BJ (cell line): ENCODE data around the gene ARR3. TPM values are rescaled to one million over a fixed set of nuclear protein-coding genes. Genes with fewer than 3 reads are reported as not detected.
"Not testable (repeated sequence)": the region's sequence is repeated elsewhere in the genome, so short reads cannot be mapped to it uniquely, and the experiment has no call there.

Experiments
- CTCF ChIA-PET: fragments of 350-600 bp; formaldehyde crosslinking; extraction: SDS; loops from one replicate; lab custom pipeline; 2021; ENCODE audit warnings: antibody characterized with exemption, inconsistent platforms; lab: Yijun Ruan, JAX
- POLR2A ChIA-PET: fragments of 300-600 bp; sonication (Branson Sonifier 250); formaldehyde crosslinking; extraction: SDS; loops from one replicate; lab custom pipeline; 2021; ENCODE audit warnings: antibody characterized with exemption; lab: Charles Lee
- DNase-seq: peaks from one replicate; pipeline ENCODE4 v3.0.0-alpha.2; 2011; ENCODE audit warnings: low read depth
- H3K27me3 ChIP-seq: 2 replicates; pipeline ENCODE4 v1.6.0; 2011; ENCODE audit warnings: low read length; ENCODE audit not compliant: control insufficient read depth, insufficient read depth
- H3K36me3 ChIP-seq: 2 replicates; pipeline ENCODE4 v1.5.1; 2011; ENCODE audit warnings: low read length; ENCODE audit not compliant: control insufficient read depth, insufficient read depth
- H3K4me3 ChIP-seq: 2 replicates; pipeline ENCODE4 v1.5.1; 2011; ENCODE audit warnings: low read depth, mild to moderate bottlenecking, control low read depth, low read length
- polyA plus RNA-seq: library from polyadenylated mRNA; depleted of rRNA; stranded (reverse); fragments of >200 nt; gene quantifications from 2 replicates; pipeline ENCODE4 v1.2.3, GENCODE V29; 2011
- TF ChIP-seq, protein P1 (sequence below): IDR thresholded peaks from 2 replicates; pipeline ENCODE4 v1.5.1; 2011; ENCODE audit warnings: low read depth, mild to moderate bottlenecking, control low read depth, inconsistent platforms, low read length, moderate library complexity; ENCODE audit not compliant: insufficient read depth

The ARR3 gene
- polyA plus RNA-seq, 1 experiment = not detected

DNA sequence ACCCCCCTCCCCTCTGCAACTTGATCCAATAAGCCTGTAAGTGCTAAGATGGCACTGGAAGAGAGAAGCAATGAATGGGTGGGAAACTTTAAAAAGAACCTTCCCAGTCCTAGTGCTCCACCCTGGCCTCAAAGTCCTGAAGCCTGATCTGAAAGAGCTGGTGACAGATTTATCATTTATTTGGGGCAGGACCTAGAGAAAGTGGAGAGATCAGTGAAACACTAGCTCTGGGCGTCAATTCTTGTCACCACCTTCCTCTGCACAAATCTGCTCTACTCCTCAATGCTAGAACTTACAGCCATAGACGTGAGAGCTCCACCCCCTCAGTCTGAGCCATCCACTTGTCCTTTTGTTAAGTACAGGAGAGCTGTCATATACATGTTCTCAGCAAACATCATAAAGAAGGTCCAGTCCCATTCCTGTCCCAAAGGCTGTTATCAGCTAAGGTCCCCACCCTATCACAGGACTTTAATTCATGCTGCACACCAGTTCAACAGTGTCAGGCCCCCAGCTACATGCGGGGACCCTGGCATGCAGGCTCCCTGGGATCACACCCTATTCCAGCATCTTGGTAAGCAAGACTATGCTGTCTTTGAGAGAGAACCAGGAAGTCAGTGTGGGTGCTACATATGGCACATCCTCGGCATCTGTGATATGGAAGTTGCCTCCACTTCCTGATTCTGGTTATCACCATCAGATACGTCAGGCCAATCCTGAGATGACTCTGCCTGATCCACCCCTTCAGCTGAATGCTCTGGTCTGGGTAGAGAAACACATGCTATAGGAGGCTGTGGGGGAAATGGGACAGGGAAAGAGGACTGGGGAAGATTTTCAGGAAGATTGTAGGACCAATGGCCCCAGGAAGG is 10.5 kb upstream of the ARR3 start:
- TF ChIP-seq, protein P1, sequence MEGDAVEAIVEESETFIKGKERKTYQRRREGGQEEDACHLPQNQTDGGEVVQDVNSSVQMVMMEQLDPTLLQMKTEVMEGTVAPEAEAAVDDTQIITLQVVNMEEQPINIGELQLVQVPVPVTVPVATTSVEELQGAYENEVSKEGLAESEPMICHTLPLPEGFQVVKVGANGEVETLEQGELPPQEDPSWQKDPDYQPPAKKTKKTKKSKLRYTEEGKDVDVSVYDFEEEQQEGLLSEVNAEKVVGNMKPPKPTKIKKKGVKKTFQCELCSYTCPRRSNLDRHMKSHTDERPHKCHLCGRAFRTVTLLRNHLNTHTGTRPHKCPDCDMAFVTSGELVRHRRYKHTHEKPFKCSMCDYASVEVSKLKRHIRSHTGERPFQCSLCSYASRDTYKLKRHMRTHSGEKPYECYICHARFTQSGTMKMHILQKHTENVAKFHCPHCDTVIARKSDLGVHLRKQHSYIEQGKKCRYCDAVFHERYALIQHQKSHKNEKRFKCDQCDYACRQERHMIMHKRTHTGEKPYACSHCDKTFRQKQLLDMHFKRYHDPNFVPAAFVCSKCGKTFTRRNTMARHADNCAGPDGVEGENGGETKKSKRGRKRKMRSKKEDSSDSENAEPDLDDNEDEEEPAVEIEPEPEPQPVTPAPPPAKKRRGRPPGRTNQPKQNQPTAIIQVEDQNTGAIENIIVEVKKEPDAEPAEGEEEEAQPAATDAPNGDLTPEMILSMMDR = no peak
- ChIA-PET POLR2A (no interaction called here), CTCF (no interaction called here)
- H3K4me3 ChIP-seq = no peak overlapping the region
- H3K27me3 ChIP-seq = no peaks in the 10 kb centered on the region
- no peaks in the 10 kb centered on the region for H3K36me3 ChIP-seq
- DNase-seq = no peak

DNA sequence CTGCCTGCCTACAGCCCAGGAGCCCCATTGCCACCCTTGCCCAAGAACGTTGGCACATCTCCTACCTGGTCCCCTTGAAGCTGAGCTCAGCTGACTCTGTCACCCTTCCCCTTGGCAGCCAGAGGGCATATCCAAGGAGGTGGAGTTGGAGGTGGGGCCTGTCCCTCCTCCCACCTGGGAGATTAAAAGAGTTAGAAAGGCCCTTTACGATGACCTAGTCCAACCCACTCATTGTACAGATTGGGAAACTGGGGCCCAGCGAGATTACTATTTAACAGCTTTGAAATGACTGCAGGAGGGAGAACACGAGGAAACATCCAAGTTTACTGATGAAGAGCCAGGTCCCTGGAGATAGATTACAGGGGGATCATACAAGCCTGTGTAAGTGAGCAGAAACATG is 8.0 kb upstream of the ARR3 start, which contains the start of gene P2RY4:
Gene P2RY4 (minus strand): TSS at position 101 of the 400 bp plus-strand sequence. CDS start 580 bp downstream, outside the sequence.
- POLR2A ChIA-PET = no interaction called here
- TF ChIP-seq, protein P1 = no peak
- no peaks in the 10 kb centered on the region for H3K36me3 ChIP-seq
- H3K27me3 ChIP-seq = no peaks in the 10 kb centered on the region
- no peak for DNase-seq
- CTCF ChIA-PET = interaction anchor here (1.1 kb wide), 1 partner anchor 30 kb away, joined by 3 read pairs; no protein-coding TSS in a partner anchor
- H3K4me3 ChIP-seq = no peak within 1 kb of the TSS

GRCh38 chrX:70262952-70263567 is 5.1 kb upstream of the ARR3 start:
- no peak for DNase-seq
- Histone ChIP-seq H3K36me3 (no peaks in the 10 kb centered on the region), H3K4me3 (no peak overlapping the region), H3K27me3 (no peaks in the 10 kb centered on the region)
- TF ChIP-seq, protein P1 = peak; percentile 62
- CTCF ChIA-PET = interaction anchor here (0.6 to 1.2 kb wide), 6 partner anchors 10 to 68 kb away, joined by 3 to 5 read pairs (median 3); partner anchors contain the start of gene PDZD11
- POLR2A ChIA-PET = no interaction called here

DNA sequence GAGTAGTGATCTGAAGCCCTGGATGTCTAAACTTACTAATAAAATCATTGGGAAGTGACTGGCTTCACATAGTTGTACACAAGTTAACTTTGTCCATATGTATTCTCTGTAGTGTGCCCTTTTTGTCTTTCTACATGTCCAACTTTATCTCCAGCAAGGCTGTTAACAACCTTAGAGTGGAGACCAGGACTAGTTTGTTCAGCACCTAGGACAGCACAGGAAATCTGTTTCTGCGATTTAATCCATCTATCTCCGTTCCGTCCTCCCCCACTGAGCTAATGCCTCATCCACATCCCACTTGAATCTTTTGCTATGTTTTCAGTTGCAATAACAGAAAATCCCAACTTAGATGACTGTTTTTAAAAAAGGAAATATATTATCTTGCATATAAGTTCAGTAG is 3.4 kb upstream of the ARR3 start:
- no peak for DNase-seq
- CTCF ChIA-PET = no interaction called here
- POLR2A ChIA-PET = no interaction called here
- Histone ChIP-seq H3K4me3 (no peak overlapping the region), H3K36me3 (no peaks in the 10 kb centered on the region), H3K27me3 (no peaks in the 10 kb centered on the region)
- TF ChIP-seq, protein P1 = no peak

GRCh38 chrX:70274029-70274428 is 5.9 kb downstream of the ARR3 start:
- H3K36me3 ChIP-seq, DNase-seq, H3K27me3 ChIP-seq, H3K4me3 ChIP-seq, POLR2A ChIA-PET: not testable (repeated sequence)
- CTCF ChIA-PET = interaction anchor here (0.6 kb wide), 1 partner anchor 156 kb away, joined by 3 read pairs; no protein-coding TSS in a partner anchor
